ENCODE results near the gene ASPRV1. TPM values are rescaled to one million over a fixed set of nuclear protein-coding genes. Genes with fewer than 3 reads are reported as not detected.

Gene ASPRV1
- total RNA-seq, 2 donors from 2014 or later, result 2.6 to 10.3 TPM

DNA sequence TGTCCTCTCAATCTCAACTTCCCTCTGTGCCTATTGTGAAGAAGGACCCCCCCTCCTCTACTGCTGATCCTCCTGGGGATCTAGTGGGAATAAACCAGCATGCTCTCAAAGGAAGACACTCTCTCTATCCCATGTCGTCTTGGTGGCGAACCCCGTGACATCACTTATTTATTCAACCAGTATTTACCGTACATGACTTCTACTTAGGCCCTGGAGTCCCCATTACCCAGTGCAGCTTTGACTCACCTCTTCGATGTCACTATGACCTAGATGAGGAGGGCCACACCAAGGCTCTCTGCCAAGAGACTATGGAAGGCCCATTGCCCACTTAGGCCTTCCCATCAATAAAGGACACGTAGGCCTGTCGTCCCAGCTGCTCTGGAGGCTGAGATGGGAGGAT lies 16.7 kb downstream of the ASPRV1 start:
- Histone ChIP-seq H3K4me3 (no peak overlapping the region), H3K4me1 (replicated peaks) (no peaks in the 10 kb centered on the region), H3K36me3 (no peaks in the 10 kb centered on the region), H3K27me3 (replicated peaks; ENCODE audit: insufficient read depth) (no peaks in the 10 kb centered on the region), H3K9me3 (no peaks in the 10 kb centered on the region), H3K27ac (no peak overlapping the region)
- no peak for TF ChIP-seq POLR2A (IDR thresholded peaks at IDR 0.05)
- TF ChIP-seq, protein P1, sequence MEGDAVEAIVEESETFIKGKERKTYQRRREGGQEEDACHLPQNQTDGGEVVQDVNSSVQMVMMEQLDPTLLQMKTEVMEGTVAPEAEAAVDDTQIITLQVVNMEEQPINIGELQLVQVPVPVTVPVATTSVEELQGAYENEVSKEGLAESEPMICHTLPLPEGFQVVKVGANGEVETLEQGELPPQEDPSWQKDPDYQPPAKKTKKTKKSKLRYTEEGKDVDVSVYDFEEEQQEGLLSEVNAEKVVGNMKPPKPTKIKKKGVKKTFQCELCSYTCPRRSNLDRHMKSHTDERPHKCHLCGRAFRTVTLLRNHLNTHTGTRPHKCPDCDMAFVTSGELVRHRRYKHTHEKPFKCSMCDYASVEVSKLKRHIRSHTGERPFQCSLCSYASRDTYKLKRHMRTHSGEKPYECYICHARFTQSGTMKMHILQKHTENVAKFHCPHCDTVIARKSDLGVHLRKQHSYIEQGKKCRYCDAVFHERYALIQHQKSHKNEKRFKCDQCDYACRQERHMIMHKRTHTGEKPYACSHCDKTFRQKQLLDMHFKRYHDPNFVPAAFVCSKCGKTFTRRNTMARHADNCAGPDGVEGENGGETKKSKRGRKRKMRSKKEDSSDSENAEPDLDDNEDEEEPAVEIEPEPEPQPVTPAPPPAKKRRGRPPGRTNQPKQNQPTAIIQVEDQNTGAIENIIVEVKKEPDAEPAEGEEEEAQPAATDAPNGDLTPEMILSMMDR (IDR thresholded peaks at IDR 0.05), result no peak
- no peak for TF ChIP-seq POLR2AphosphoS5 (IDR thresholded peaks at IDR 0.05)
- intact Hi-C loops (cut with DNase I), result no loop called here
- 94% methylated on average over 7 of the region's 7 CpGs for WGBS
- DNase-seq (ENCODE audit: low spot score), result no peak

DNA sequence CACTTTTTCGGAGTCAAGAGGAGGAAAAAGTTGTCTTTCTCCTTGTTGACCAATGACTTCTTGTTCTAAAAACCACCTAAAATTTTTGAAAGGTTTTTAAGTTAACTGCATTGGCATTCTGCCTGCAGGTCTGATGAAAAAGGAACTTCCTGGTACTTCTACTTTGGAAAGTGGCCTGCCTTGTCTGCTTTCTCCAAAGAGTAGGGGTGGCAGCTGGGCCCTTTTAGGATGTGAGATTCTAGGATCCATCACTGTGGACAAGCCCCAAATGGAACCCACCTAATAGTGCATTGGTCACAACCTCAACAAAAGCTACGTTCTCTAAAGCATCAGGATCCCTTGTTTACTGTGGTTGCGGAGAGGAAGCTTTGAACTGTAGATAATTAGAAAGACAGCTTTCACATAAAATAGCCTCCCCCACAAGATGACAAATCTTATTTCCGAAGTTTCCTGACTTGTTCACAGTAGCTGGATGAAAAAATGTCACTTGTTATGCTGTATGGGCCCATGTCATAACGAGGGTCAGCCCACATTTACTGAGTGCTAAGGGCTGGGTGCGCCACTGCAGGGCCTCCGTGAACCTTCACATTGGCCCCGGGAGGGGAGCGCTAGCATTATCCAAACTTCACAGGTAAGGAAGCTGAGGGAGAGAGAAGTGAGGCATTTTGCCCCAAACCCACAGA lies 17.4 kb downstream of the ASPRV1 start:
- Histone ChIP-seq H3K9me3 (no peaks in the 10 kb centered on the region), H3K27ac (no peak overlapping the region), H3K4me3 (no peak overlapping the region), H3K4me1 (replicated peaks) (no peaks in the 10 kb centered on the region), H3K27me3 (replicated peaks; ENCODE audit: insufficient read depth) (no peaks in the 10 kb centered on the region), H3K36me3 (no peaks in the 10 kb centered on the region)
- intact Hi-C loops (cut with DNase I), result no loop called here
- 75% methylated on average over 9 of the region's 9 CpGs for WGBS
- DNase-seq (ENCODE audit: low spot score), result no peak
- TF ChIP-seq POLR2A (IDR thresholded peaks at IDR 0.05), result no peak
- TF ChIP-seq, protein P1 (IDR thresholded peaks at IDR 0.05), result no peak
- TF ChIP-seq POLR2AphosphoS5 (IDR thresholded peaks at IDR 0.05), result no peak

DNA sequence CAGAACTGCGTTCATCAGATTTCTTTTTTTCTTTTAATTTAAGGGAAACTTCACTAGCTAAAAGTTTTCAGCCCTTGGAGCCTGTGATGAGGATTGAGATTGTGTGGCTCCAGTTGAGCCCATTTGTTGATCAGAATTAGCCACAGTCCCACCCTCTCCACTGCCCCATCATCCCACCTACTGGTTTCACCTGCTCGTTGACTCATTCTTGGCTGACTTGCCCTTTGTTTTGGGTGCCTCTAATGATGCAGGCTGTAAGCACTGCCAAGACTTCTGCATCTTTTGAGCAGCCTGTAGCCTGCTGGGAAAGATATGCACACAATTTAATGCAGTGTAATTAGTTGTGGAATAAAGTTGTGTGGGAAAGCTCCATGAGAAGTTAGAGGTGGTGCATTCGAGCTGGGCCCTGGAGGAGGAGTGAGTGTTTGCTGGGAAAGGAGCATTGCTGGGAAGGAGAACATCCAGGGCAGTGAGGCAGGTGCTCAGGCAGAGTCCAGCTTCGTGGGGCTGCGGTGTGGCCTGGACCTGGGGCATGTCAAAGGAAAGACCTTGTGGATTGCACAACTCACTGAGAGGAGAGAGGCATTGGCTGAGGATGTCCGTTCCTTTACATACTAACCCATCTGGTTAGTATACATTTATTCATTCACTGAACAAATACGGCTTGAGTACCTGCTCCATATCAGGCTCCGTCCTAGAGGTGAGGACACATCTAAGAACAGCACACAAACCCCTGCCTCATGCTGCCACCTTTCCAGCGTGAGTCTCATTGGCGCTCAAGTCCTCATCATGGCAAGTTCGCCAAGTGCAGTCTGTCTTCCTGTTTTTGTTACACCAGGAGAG lies 18.2 kb downstream of the ASPRV1 start:
- no peaks in the 10 kb centered on the region for H3K9me3 ChIP-seq
- no peaks in the 10 kb centered on the region for H3K36me3 ChIP-seq
- TF ChIP-seq POLR2A (IDR thresholded peaks at IDR 0.05) (no peak), POLR2AphosphoS5 (IDR thresholded peaks at IDR 0.05) (no peak)
- TF ChIP-seq, protein P1 (IDR thresholded peaks at IDR 0.05), result no peak
- H3K27me3 ChIP-seq (replicated peaks; ENCODE audit: insufficient read depth), result no peaks in the 10 kb centered on the region
- DNase-seq (ENCODE audit: low spot score), result no peak
- no peak overlapping the region for H3K27ac ChIP-seq
- intact Hi-C loops (cut with DNase I), result no loop called here
- H3K4me1 ChIP-seq (replicated peaks), result no peaks in the 10 kb centered on the region
- 85% methylated on average over 11 of the region's 11 CpGs for WGBS
- H3K4me3 ChIP-seq, result no peak overlapping the region

DNA sequence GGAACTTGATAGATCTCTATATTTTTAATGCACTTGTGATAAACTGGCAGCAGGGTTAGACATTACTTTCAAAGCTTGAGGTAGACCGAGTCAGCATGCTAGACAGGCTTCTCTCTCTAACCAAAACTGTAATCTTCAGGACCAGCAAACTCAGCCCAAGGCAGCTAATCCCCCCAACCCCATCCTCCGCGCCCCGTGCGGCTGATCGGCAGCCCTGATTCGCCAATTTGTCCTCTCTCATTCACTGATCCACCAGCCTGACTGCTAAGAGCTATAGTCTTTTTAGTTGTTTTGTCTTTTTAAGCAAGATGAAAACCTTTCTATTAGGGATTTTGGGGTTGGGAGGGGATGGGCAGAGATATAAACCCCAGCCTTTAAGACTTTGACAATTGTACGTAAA lies 20.7 kb downstream of the ASPRV1 start:
- 90% methylated on average over 8 of the region's 8 CpGs for WGBS
- no peak overlapping the region for H3K27ac ChIP-seq
- no peaks in the 10 kb centered on the region for H3K9me3 ChIP-seq
- DNase-seq (ENCODE audit: low spot score), result no peak
- intact Hi-C loops (cut with DNase I), result no loop called here
- H3K4me1 ChIP-seq (replicated peaks), result no peaks in the 10 kb centered on the region
- TF ChIP-seq, protein P1 (IDR thresholded peaks at IDR 0.05), result no peak
- TF ChIP-seq POLR2A (IDR thresholded peaks at IDR 0.05) (no peak), POLR2AphosphoS5 (IDR thresholded peaks at IDR 0.05) (no peak)
- peaks cover 0 to under 1% of the 10 kb centered on the region in 2 donors for H3K36me3 ChIP-seq
- H3K27me3 ChIP-seq (replicated peaks; ENCODE audit: insufficient read depth), result no peaks in the 10 kb centered on the region
- H3K4me3 ChIP-seq, result no peak overlapping the region
